HT1080 (cell line): ENCODE data around the gene TRIP13. TPM values are rescaled to one million over a fixed set of nuclear protein-coding genes. Genes with fewer than 3 reads are reported as not detected.
"Not testable (repeated sequence)": the region's sequence is repeated elsewhere in the genome, so short reads cannot be mapped to it uniquely, and the experiment has no call there.

Experiments
- DNase-seq: peaks from one replicate; pipeline ENCODE4 v3.0.0-alpha.2; 2015; ENCODE audit warnings: low read depth
- total RNA-seq: library from RNA; depleted of rRNA; stranded (reverse); fragments of >200 nt; shearing (Covaris generic); gene quantifications from 2 replicates; pipeline ENCODE4 v1.2.3, GENCODE V29; 2014

Gene TRIP13
- total RNA-seq, 1 experiment from 2014 or later: 220 TPM

- DNase-seq: not testable (repeated sequence)
Observed at GRCh38 chr5:918717-919116, 26.0 kb downstream of the TRIP13 start.

GRCh38 chr5:919356-920000 lies 26.8 kb downstream of the TRIP13 start:
- no peak for DNase-seq

- no peak for DNase-seq
Observed at GRCh38 chr5:920321-920720, 27.6 kb downstream of the TRIP13 start.

DNA sequence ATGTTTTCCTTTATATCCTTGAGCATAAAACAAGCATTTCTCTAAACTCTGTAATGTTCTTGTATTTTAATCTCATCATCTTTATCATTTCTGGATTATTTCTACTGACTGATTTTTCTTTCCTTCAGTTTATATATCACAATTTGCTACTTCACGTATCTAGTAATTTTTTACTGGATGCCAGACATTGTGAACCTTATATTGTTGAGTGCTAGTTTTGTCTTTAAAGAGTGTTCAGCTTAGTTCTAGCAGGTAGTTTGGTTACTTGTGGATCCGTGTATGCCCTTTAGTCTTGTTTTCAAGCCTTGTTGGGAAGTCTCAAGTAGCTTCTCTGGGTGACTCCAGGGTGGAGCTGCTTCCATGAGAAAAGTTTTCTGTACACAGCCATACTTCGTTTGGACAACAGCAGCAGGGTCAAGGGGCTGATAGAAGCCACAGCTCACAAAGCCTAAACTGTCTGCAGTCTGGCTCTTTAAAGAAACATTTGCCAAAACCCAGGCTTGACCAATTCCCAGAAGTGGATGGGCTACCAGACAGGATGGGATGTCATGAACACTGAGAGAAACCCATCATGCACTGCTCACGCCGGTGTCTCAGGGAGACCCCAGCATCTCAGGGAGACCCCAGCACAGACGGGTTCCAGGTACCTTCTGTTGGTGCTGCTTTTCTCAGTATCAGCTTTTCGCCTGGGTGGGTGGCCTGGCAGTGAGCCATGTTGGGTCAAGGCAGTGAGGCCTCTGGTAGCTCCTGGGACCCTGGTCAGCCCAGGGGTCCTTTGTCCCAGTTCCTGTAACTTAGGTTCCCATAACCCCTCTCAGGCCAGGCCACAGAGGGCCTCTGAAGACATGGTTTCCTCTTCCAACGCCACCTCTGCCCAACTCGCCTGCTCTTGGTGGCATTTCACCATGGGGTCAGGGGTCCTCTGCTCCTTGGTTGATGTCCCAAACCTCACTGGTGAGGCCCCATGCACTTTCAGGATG lies 29.1 kb downstream of the TRIP13 start:
- no peak for DNase-seq

DNA sequence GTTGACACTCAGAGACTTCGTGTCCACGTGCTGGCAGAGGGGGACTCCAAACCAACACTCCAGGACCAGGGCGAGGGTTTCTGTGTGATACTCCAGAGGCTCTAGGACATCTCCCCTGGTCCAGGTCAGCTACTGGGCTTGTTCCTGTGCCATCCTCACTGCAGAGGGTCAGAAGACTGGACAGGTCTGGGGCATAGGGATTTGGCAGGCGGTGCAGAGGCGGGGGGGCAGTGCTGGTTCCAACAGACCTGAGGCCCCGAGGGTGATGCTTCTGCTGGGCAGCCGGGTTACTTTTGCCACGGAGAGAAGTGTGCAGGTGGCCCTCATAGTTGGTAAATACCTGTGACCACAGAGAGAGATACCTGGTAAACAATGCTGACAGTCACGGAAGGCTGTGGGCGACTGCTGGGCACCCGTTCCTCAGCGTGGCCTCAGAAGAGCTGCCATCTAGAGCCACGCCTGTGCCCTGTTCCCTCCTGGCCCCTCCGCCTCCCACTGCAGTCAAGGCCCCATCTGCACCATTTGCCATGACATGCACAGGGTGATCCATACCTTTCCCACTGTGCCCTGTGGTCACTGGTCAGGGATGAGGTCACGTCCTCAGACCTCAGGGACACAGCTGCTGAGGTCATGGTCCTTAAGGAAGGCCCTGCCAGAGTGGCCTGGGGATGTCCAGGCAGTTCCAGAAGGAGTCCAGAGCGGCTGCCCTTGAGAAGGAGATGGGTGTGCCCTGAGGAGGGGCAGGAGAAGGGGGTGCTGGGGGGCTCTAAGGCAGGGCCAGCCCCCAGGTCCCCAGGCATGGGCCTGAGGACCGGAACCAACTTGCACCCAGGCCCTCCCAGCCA lies 30.0 kb downstream of the TRIP13 start:
- no peak for DNase-seq

- DNase-seq: peak; percentile 70
Observed at GRCh38 chr5:923281-923873, 30.7 kb downstream of the TRIP13 start.

- no peak for DNase-seq
Observed at GRCh38 chr5:926417-927171, 33.9 kb downstream of the TRIP13 start.

DNA sequence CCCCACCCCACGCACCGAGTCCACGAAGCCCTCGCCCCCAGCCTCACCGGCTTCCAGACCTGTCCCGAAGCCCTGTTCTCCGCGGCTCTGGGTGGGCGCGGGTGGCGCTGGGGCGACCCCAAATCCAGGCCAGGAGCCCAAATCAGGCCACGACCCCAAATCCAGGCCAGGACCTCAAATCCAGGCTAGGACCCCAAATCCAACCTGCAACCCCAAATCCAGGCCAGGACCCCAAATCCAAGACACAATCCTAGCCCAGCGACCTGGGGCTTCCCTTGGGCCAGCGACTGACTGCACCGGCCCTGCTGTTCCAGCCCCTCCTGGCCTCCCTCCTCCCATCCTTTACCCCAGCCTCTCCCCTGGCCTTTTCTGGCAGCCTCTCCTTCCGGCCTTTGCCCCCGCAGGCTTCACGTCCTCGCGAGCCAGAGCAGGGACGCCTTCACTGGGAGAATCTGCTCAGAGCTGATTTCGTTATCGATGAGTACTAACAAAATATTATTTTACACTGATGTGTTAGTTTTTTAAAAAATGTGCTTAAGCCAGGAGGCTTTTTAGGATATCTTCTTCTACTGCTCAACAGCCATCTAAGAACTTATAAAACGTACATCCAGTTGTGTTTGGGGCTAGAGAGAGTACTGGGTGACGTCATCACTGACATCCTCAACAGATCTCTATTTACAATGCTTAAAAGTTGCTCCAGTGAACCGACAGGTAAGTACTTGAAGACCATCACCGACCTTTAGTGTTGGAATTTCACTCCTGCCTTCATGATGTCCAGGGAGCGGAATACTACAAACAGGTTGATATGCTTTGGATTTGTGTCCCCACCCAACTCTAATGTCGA lies 34.7 kb downstream of the TRIP13 start:
- no peak for DNase-seq

DNA sequence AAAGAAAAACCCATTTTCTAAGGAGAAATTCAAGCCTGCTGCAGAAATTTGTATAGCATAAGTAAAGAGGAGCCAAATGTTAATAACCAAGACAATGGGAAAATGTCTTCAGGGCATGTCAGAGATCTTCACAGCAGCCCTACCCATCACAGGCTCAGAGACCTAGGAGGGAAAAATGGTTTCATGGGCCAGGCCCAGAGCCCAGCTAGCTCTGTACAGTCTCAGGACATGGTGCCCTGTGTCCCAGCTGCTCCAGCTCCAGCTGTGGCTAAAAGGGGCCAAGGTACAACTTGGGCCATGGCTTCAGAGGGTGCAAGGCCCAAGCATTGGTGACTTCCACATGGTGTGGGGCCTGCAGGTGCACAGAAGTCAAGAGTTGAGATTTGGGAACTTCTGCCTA lies 36.5 kb downstream of the TRIP13 start:
- not testable (repeated sequence) for DNase-seq

DNA sequence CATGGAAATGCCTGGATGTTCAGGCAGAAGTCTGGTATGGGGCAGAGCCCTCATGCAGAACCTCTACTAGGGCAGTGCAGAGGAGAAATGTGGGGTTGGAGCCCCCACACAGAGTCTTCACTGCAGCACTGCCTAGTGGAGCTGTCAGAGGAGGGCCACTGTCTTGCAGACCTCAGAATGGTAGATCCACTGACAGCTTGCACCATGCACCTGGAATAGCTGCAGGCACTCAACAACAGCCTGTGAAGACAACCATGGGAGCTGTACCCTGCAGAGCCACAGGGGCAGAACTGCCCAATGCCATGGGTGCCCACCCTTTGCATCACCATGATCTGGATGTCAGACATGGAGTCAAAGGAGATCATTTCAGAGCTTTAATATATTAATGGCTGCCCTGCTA lies 36.9 kb downstream of the TRIP13 start:
- DNase-seq: no peak

GRCh38 chr5:930866-931265 lies 38.2 kb downstream of the TRIP13 start:
- no peak for DNase-seq

DNA sequence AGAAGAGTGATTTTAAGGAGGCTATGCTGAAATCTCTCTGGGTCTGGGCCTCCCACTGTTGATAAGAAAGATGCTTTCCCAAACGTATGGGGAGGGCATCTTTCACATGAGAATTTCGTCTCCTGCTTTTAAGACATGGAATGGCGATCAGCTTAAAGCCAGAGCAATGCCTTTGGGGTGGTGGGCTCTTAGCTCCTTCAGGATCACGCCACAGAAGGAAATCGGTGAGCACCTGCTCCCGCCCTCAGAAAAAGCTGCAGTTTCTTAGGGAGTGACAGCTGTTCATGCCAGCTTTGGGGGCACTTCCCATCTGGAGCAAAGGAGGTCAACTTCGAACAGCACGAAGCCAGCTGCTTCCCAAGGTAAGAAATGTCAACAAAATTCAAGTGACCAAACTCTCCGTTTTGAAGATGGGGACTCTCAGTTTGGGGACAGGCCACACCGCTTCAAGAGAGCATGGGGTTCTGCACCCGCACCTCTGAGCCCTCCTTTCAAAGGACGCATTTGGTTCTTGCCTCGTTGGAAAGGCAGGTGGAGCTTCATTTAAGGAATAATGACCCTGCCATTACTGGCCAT lies 39.0 kb downstream of the TRIP13 start:
- no peak for DNase-seq

DNA sequence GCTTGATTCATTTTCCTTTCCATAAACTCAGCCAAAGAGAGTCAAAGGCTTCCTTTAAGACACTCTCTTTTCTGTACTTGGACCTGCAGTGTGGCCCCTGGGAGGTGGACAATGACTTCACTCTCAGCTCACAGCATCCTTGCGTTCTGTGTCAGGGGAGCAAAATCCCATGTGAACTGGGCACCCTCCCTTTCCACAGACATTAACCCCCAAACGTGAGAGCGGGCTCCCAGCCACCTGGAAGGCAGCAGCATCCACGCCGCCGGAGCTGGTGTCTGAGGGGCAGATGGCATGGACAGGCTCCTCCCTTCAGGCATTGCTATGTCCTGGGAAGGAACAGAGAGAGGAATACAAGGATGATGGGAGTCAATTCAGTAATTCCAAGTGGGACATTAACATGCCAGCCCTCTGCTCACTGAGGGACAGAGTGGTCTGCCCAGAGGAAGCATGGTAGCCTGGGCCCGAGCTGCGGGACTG lies 39.5 kb downstream of the TRIP13 start:
- no peak for DNase-seq

DNA sequence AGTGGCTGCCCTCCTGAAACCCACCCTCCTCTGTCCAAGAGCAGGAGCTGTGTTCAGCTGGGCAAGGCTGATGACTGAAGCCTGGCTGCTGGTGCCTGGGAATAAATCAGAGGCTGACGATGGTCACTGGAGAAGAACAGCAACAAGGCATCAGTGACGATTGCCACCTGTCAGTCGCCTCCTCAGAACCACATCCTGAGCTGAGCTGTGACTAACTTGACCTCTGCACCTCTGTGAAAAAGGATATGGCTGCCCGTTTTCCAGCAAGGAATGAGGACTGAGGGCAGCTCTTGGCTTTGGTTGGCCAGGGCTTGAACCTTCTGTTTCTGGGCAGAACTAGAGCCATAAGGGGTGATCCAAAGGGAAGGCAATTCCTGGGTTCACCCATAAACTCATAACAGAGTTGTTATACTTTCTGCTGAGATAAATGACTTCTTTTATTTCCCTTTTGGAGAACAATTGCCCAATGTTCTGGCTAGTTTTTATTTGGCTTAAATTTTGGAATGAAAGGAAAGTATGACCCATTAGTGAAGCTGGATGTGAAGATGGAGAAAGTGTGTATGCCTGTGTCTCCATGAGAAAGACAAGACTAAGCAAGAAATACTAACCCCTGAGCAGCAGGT lies 40.1 kb downstream of the TRIP13 start:
- DNase-seq: peak; percentile 61

- no peak for DNase-seq
Observed at GRCh38 chr5:933251-933861, 40.7 kb downstream of the TRIP13 start.

GRCh38 chr5:933951-934350 lies 41.3 kb downstream of the TRIP13 start:
- DNase-seq: not testable (repeated sequence)

DNA sequence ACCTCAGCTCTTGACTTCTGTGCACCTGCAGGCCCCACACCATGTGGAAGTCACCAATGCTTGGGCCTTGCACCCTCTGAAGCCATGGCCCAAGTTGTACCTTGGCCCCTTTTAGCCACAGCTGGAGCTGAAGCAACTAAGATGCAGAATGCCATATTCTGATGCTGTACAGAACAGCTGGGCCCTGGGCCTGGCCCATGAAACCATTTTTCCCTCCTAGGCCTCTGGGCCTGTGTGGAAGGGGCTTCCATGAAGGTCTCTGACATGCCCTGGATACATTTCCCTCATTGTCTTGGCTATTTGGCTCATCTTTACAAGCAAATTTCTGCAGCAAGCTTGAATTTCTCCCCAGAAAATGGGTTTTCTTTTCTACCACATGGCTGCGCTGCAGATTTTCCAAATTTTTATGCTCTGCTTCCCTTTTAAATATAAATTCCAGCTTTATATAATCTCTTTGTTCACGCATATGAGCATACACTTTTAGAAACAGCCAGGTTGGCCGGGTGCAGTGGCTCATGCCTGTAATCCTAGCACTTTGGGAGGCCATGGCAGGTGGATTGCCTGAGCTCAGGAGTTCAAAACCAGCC lies 41.8 kb downstream of the TRIP13 start:
- DNase-seq: not testable (repeated sequence)
